IMR-90 (cell line): ENCODE measurements around the gene WNT4. TPM values are rescaled to one million over a fixed set of nuclear protein-coding genes. Genes with fewer than 3 reads are reported as not detected.

ENCODE experiments used
- ATAC-seq: fragments of 200-7000 bp; cut with Tn5 transposase; 2 replicates; pipeline ENCODE4 v1.9.1; 2020; ENCODE audit warnings: low read depth, mild to moderate bottlenecking, moderate library complexity
- BruUV-seq: library from RNA; stranded (reverse); fragments of 400-500 nt; replicated peaks from 2 replicates; lab custom pipeline; 2021; lab: Mats Ljungman, UMichigan
- CTCF ChIA-PET: fragments of 300-600 bp; formaldehyde crosslinking; extraction: SDS; loops from one replicate; lab custom pipeline; 2021; ENCODE audit warnings: antibody characterized with exemption; lab: Yijun Ruan, JAX
- POLR2A ChIA-PET: fragments of 300-600 bp; sonication (Branson Sonifier 250); formaldehyde crosslinking; loops from one replicate; lab custom pipeline; 2022; ENCODE audit warnings: antibody characterized with exemption; ENCODE audit not compliant: unreplicated experiment; lab: Charles Lee
- DNase-seq: peaks from one replicate; pipeline ENCODE4 v3.0.0; 2013
- H2AFZ ChIP-seq: replicated peaks from 2 replicates; pipeline ENCODE3; 2013; ENCODE audit warnings: low read length, mild to moderate bottlenecking; ENCODE audit not compliant: poor library complexity
- H2AK5ac ChIP-seq: 2 replicates; pipeline ENCODE4 v1.6.1; 2013; ENCODE audit warnings: low read depth, low read length, inconsistent platforms
- H2AK9ac ChIP-seq: replicated peaks from 2 replicates; pipeline ENCODE3; 2013; ENCODE audit warnings: mild to moderate bottlenecking, low read depth, low read length, moderate library complexity; ENCODE audit not compliant: poor library complexity
- H2BK120ac ChIP-seq: 2 replicates; pipeline ENCODE4 v1.6.1; 2013; ENCODE audit warnings: low read depth, low read length, inconsistent platforms
- H2BK15ac ChIP-seq: 3 replicates; pipeline ENCODE4 v1.6.1; 2013; ENCODE audit warnings: low read depth, low read length, inconsistent platforms
- H2BK20ac ChIP-seq: 2 replicates; pipeline ENCODE4 v1.6.1; 2013; ENCODE audit warnings: low read depth, mild to moderate bottlenecking, inconsistent platforms, low read length, moderate library complexity
- H2BK5ac ChIP-seq: 2 replicates; pipeline ENCODE4 v1.6.1; 2013; ENCODE audit warnings: mild to moderate bottlenecking, low read depth, low read length, inconsistent platforms; ENCODE audit not compliant: poor library complexity, severe bottlenecking
- H3K14ac ChIP-seq: replicated peaks from 2 replicates; pipeline ENCODE4 v1.6.1; 2013; ENCODE audit warnings: low read depth, low read length, inconsistent platforms
- H3K18ac ChIP-seq: 2 replicates; pipeline ENCODE4 v1.6.1; 2013; ENCODE audit warnings: low read depth, low read length, control low read depth
- H3K23ac ChIP-seq: 2 replicates; pipeline ENCODE4 v1.6.1; 2013; ENCODE audit warnings: low read depth, low read length, inconsistent platforms
- H3K27ac ChIP-seq: 2 replicates; pipeline ENCODE4 v1.5.1; 2013; ENCODE audit warnings: mild to moderate bottlenecking, control low read depth, low read length; ENCODE audit not compliant: insufficient read depth
- H3K27me3 ChIP-seq: 2 replicates; pipeline ENCODE4 v1.6.1; 2013; ENCODE audit warnings: low read length; ENCODE audit not compliant: control insufficient read depth, insufficient read depth
- H3K36me3 ChIP-seq: 2 replicates; pipeline ENCODE4 v1.6.1; 2013; ENCODE audit warnings: low read length, mixed read lengths; ENCODE audit not compliant: control insufficient read depth, insufficient read depth
- H3K4ac ChIP-seq: 2 replicates; pipeline ENCODE4 v1.6.1; 2013; ENCODE audit warnings: low read depth, low read length, inconsistent platforms
- H3K4me1 ChIP-seq: 2 replicates; pipeline ENCODE4 v1.6.1; 2013; ENCODE audit warnings: low read length, mixed read lengths; ENCODE audit not compliant: control insufficient read depth, insufficient read depth
- H3K4me2 ChIP-seq: 2 replicates; pipeline ENCODE4 v1.6.1; 2013; ENCODE audit warnings: low read depth, mild to moderate bottlenecking, control low read depth, low read length, moderate library complexity
- H3K4me3 ChIP-seq: 2 replicates; pipeline ENCODE4 v1.5.1; 2013; ENCODE audit warnings: low read depth, mild to moderate bottlenecking, control low read depth, low read length, moderate library complexity; ENCODE audit not compliant: insufficient read depth
- H3K56ac ChIP-seq: 2 replicates; pipeline ENCODE4 v1.6.1; 2013; ENCODE audit warnings: low read length, inconsistent platforms; ENCODE audit not compliant: insufficient read depth; ENCODE audit errors: extremely low read depth
- H3K79me1 ChIP-seq, 2 experiments: 2 replicates each; pipeline ENCODE4 v1.6.1; 2013; ENCODE audit warnings: low read length in 2 of 2, inconsistent platforms in 1 of 2, low read depth in 1 of 2
- H3K9ac ChIP-seq: 2 replicates; pipeline ENCODE4 v1.6.1; 2013; ENCODE audit warnings: low read depth, low read length, control low read depth
- H3K9me1 ChIP-seq: 2 replicates; pipeline ENCODE4 v1.6.1; 2013; ENCODE audit warnings: low read length, inconsistent platforms; ENCODE audit not compliant: insufficient read depth
- H3K9me3 ChIP-seq: 2 replicates; pipeline ENCODE4 v1.6.1; 2013; ENCODE audit warnings: low read length; ENCODE audit not compliant: control insufficient read depth, insufficient read depth
- H4K20me1 ChIP-seq: 2 replicates; pipeline ENCODE4 v1.6.1; 2013; ENCODE audit warnings: low read length, inconsistent platforms; ENCODE audit not compliant: insufficient read depth
- H4K5ac ChIP-seq: 2 replicates; pipeline ENCODE4 v1.6.1; 2013; ENCODE audit warnings: mild to moderate bottlenecking, low read depth, low read length, control low read depth
- H4K8ac ChIP-seq, 2 experiments: 2 replicates each; pipeline ENCODE4 v1.6.1; 2013; ENCODE audit warnings: low read depth in 2 of 2, low read length in 2 of 2, control low read depth in 1 of 2, inconsistent platforms in 1 of 2
- H4K91ac ChIP-seq: 2 replicates; pipeline ENCODE4 v1.6.1; 2013; ENCODE audit warnings: low read depth, low read length, inconsistent platforms; ENCODE audit not compliant: insufficient read depth
- FOS ChIP-seq: fragments of 150-350 bp; IDR thresholded peaks from 2 replicates; pipeline ENCODE4 v1.6.1; 2016; ENCODE audit warnings: low read depth, low read length
- MAFK ChIP-seq: IDR thresholded peaks from 2 replicates; pipeline ENCODE4 v1.6.1; 2012; ENCODE audit warnings: low read depth, low read length, improper control_type of control experiment
- POLR2A ChIP-seq: IDR thresholded peaks from 2 replicates; pipeline ENCODE4 v1.6.1; 2012; ENCODE audit warnings: mild to moderate bottlenecking, low read depth, low read length
- RAD21 ChIP-seq: IDR thresholded peaks from 2 replicates; pipeline ENCODE4 v1.6.1; 2012; ENCODE audit warnings: low read length, improper control_type of control experiment
- WGBS, 2 experiments: methylation state at CpG; one replicate each; pipeline versions ENCODE4 v1.1.5 to v1.1.7; 2013; ENCODE audit warnings: missing lambda C conversion rate in 2 of 2; ENCODE audit not compliant: insufficient read length in 1 of 2; ENCODE audit errors: extremely low coverage in 2 of 2; 5-methylcytosine and 5-hydroxymethylcytosine counted together
- dilution Hi-C: fragments of 300-500 bp; cut with HindIII; formaldehyde crosslinking; loops from one replicate; pipeline ENCODE4 v1.14.3; 2018; ENCODE audit warnings: low sequenced_read_pairs; ENCODE audit not compliant: unreplicated experiment
- in situ Hi-C: fragments of 300-500 bp; cut with MboI; formaldehyde crosslinking; loops from 3 replicates; pipeline ENCODE4 v1.14.3; 2019; ENCODE audit warnings: low sequenced_read_pairs, inconsistent platforms, mixed read lengths
- intact Hi-C: fragments of 100-400 bp; cut with micrococcal nuclease; formaldehyde crosslinking; loops from 2 replicates; pipeline ENCODE4 v1.10.0; 2022
- polyA plus RNA-seq, 3 experiments: library from polyadenylated mRNA; depleted of rRNA; stranded (reverse); fragments of >200 nt; gene quantifications; 2 replicates each; pipeline ENCODE4 v1.2.3, GENCODE V29; 2012; ENCODE audit warnings: low replicate concordance in 1 of 3
- total RNA-seq: library from RNA; depleted of rRNA; stranded (reverse); fragments of >200 nt; gene quantifications from 2 replicates; pipeline ENCODE4 v1.2.3, GENCODE V29; 2012
- TF ChIP-seq, protein P1 (sequence below): fragments of 150-350 bp; IDR thresholded peaks from 2 replicates; pipeline ENCODE4 v1.6.1; 2016; ENCODE audit warnings: low read depth, mild to moderate bottlenecking, low read length, moderate library complexity, borderline replicate concordance

WNT4 gene
- total and polyA plus RNA-seq, 2 of the 4 experiments (the other 2 are of a cell fraction), result not detected

DNA sequence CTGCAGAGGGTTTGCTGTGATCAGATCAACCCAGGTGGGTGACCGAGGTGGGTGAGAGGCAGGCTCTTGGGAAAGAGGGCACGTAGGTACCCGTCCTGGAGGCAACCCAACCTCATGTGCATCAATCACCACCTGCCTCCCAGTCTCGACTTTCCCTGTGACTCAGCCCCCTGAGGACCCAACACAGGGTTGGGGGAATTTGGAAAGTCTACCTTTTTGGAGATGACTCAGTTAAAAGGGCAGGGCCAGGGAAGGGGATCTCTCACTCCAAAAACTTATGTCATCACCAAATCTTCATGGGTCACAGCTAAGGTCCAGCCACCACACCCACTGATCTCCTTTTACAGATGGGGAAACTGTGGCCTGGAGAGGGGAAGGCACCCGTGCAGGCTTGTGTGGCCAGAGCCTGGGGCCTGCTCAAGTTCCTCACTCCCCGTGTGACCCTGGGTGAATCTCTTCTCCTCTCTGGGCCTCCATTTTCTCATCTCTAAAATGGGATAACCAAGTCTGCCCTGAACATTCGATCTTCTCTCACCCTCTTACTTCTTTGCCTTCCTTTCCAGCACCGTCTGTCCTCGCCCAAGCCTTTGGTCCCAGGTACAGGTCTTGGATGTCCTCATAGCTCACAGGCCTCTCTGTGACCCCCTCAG, 34.6 kb upstream of the WNT4 start:
- Histone ChIP-seq H2AFZ (no peak overlapping the region), H2BK15ac (no peak overlapping the region), H2BK5ac (no peak overlapping the region), H3K27me3 (peaks cover 46% of the 10 kb centered on the region), H3K27ac (no peak overlapping the region), H2BK20ac (no peak overlapping the region), H3K14ac (no peak overlapping the region), H3K18ac (no peak overlapping the region), H3K36me3 (no peaks in the 10 kb centered on the region), H2AK5ac (no peak overlapping the region), H3K4me3 (no peak overlapping the region), H3K4ac (no peak overlapping the region), H4K20me1 (no peaks in the 10 kb centered on the region), H3K79me1 (no peaks in the 10 kb centered on the region), H2AK9ac (no peak overlapping the region), H2BK120ac (no peak overlapping the region), H3K9ac (no peak overlapping the region), H4K91ac (no peak overlapping the region), H3K4me2 (no peak overlapping the region), H4K8ac (no peak overlapping the region), H3K56ac (no peak overlapping the region), H3K9me3 (peaks cover 8% of the 10 kb centered on the region), H3K4me1 (no peaks in the 10 kb centered on the region), H3K23ac (no peak overlapping the region), H3K9me1 (no peaks in the 10 kb centered on the region; the same call in 1 of the 2 replicates), H4K5ac (no peak overlapping the region)
- BruUV-seq, result no TSS peak
- intact Hi-C loops (no loop called here), in situ Hi-C loops (no loop called here), dilution Hi-C loops (no loop called here)
- 78% methylated on average over 3 of the region's 9 CpGs; no CpG with 5 or more reads in 1 of the 2 experiments for WGBS, 2 experiments
- ATAC-seq, result no peak
- no peak for TF ChIP-seq MAFK
- TF ChIP-seq FOS, result no peak
- TF ChIP-seq POLR2A, result no peak
- no peak for TF ChIP-seq RAD21
- TF ChIP-seq, protein P1, sequence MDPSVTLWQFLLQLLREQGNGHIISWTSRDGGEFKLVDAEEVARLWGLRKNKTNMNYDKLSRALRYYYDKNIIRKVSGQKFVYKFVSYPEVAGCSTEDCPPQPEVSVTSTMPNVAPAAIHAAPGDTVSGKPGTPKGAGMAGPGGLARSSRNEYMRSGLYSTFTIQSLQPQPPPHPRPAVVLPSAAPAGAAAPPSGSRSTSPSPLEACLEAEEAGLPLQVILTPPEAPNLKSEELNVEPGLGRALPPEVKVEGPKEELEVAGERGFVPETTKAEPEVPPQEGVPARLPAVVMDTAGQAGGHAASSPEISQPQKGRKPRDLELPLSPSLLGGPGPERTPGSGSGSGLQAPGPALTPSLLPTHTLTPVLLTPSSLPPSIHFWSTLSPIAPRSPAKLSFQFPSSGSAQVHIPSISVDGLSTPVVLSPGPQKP, result no peak
- no peak for DNase-seq
- ChIA-PET CTCF (no interaction called here), POLR2A (no interaction called here)
